Endothelial cell (in vitro differentiated cells): ENCODE data around the gene TSR1. TPM values are rescaled to one million over a fixed set of nuclear protein-coding genes. Genes with fewer than 3 reads are reported as not detected.

Source experiments
- DNase-seq: peaks from one replicate; pipeline ENCODE4 v3.0.0; 2021; ENCODE audit warnings: low spot score
- H3K27ac Mint-ChIP-seq: one replicate; pipeline ENCODE4 v1.8.0; 2021; ENCODE audit warnings: mixed read lengths, inconsistent platforms; ENCODE audit not compliant: unreplicated experiment
- H3K27me3 Mint-ChIP-seq: one replicate; pipeline ENCODE4 v1.8.0; 2021; ENCODE audit warnings: mild to moderate bottlenecking, moderate library complexity, mixed read lengths, inconsistent platforms; ENCODE audit not compliant: unreplicated experiment
- H3K36me3 Mint-ChIP-seq: one replicate; pipeline ENCODE4 v1.8.0; 2021; ENCODE audit warnings: mild to moderate bottlenecking, low read depth, mixed read lengths, inconsistent platforms; ENCODE audit not compliant: unreplicated experiment
- H3K4me1 Mint-ChIP-seq: one replicate; pipeline ENCODE4 v1.8.0; 2021; ENCODE audit warnings: mild to moderate bottlenecking, mixed read lengths, inconsistent platforms; ENCODE audit not compliant: unreplicated experiment
- H3K4me3 Mint-ChIP-seq: one replicate; pipeline ENCODE4 v1.8.0; 2021; ENCODE audit warnings: mild to moderate bottlenecking, mixed read lengths, inconsistent platforms; ENCODE audit not compliant: unreplicated experiment
- H3K9me3 Mint-ChIP-seq: one replicate; pipeline ENCODE4 v1.8.0; 2021; ENCODE audit warnings: mixed read lengths, inconsistent platforms; ENCODE audit not compliant: unreplicated experiment
- CTCF ChIP-seq: fragments of 200-600 bp; sonication (generic); IDR thresholded peaks from one replicate; pipeline ENCODE4 v1.5.0; 2021; ENCODE audit warnings: antibody characterized with exemption; ENCODE audit not compliant: unreplicated experiment
- total RNA-seq: library from RNA; stranded (reverse); fragmentation: NEBNext Ultra II Directional; extraction: Animal tissue kit (Norgen Biotek cat#: 25700); gene quantifications from one replicate; pipeline ENCODE4 v1.2.1, GENCODE V29; 2021; ENCODE audit not compliant: unreplicated experiment

TSR1 gene
- total RNA-seq, 1 donor from 2014 or later: 20.9 TPM

- Mint-ChIP-seq H3K9me3 (no peaks in the 10 kb centered on the region), H3K4me1 (peaks cover 6% of the 10 kb centered on the region), H3K27me3 (peaks cover 10% of the 10 kb centered on the region), H3K4me3 (no peak overlapping the region), H3K27ac (no peak overlapping the region), H3K36me3 (peaks cover 25% of the 10 kb centered on the region)
- TF ChIP-seq CTCF: no peak
- no peak for DNase-seq
These were observed 41.4 kb upstream of the TSR1 start for GRCh38 chr17:2377659-2378058.

GRCh38 chr17:2376107-2376506 is 39.9 kb upstream of the TSR1 start:
- DNase-seq: no peak
- Mint-ChIP-seq H3K9me3 (no peaks in the 10 kb centered on the region), H3K27ac (no peak overlapping the region), H3K36me3 (peaks cover 25% of the 10 kb centered on the region), H3K4me1 (peaks cover 6% of the 10 kb centered on the region), H3K27me3 (peaks cover 11% of the 10 kb centered on the region), H3K4me3 (no peak overlapping the region)
- TF ChIP-seq CTCF: no peak

- Mint-ChIP-seq H3K27ac (no peak overlapping the region), H3K9me3 (no peaks in the 10 kb centered on the region), H3K36me3 (peaks cover 25% of the 10 kb centered on the region), H3K4me1 (peaks cover 6% of the 10 kb centered on the region), H3K27me3 (peaks cover 12% of the 10 kb centered on the region), H3K4me3 (no peak overlapping the region)
- no peak for TF ChIP-seq CTCF
- no peak for DNase-seq
These were observed 39.1 kb upstream of the TSR1 start for GRCh38 chr17:2375406-2375805.

- Mint-ChIP-seq H3K4me1 (peaks cover 11% of the 10 kb centered on the region), H3K9me3 (no peaks in the 10 kb centered on the region), H3K36me3 (peaks cover 25% of the 10 kb centered on the region), H3K27me3 (peaks cover 14% of the 10 kb centered on the region), H3K4me3 (no peak overlapping the region), H3K27ac (no peak overlapping the region)
- no peak for TF ChIP-seq CTCF
- DNase-seq: no peak
These were observed 38.5 kb upstream of the TSR1 start for GRCh38 chr17:2374549-2375285.

GRCh38 chr17:2373179-2373578 is 36.9 kb upstream of the TSR1 start:
- TF ChIP-seq CTCF: no peak
- no peak for DNase-seq
- Mint-ChIP-seq H3K9me3 (no peaks in the 10 kb centered on the region), H3K4me1 (peaks cover 18% of the 10 kb centered on the region), H3K27ac (no peak overlapping the region), H3K4me3 (no peak overlapping the region), H3K27me3 (peaks cover 14% of the 10 kb centered on the region), H3K36me3 (peaks cover 15% of the 10 kb centered on the region)
